COLO829 (cell line): ENCODE measurements around the gene KLF3.

Experiments
- DNase-seq: peaks from one replicate; pipeline ENCODE4 v3.0.0; 2012; ENCODE audit warnings: low spot score

KLF3 gene

DNA sequence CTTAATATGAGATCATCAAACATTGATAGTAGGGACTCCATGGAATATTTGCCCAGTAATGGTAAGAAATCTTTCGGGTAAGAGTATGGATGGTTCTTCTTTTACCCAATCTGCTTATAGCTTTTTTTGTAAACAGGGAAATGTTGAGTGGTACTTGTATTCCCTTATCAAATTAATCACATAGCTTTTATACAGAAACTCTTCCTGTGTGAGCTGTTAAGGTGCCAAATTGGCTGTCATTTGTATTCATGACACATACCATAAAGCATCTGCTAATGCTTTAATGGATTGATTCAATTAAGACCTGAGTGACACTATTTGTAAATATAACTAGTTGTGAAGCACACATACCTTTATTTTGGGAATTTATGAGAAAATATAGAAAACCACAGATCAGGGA lies 34.2 kb downstream of the KLF3 start:
- no peak for DNase-seq

GRCh38 chr4:38699112-38699511 lies 35.1 kb downstream of the KLF3 start:
- no peak for DNase-seq

- DNase-seq, result no peak
These were observed 39.6 kb downstream of the KLF3 start for GRCh38 chr4:38703635-38704034.

GRCh38 chr4:38704622-38705154 lies 40.7 kb downstream of the KLF3 start:
- no peak for DNase-seq

DNA sequence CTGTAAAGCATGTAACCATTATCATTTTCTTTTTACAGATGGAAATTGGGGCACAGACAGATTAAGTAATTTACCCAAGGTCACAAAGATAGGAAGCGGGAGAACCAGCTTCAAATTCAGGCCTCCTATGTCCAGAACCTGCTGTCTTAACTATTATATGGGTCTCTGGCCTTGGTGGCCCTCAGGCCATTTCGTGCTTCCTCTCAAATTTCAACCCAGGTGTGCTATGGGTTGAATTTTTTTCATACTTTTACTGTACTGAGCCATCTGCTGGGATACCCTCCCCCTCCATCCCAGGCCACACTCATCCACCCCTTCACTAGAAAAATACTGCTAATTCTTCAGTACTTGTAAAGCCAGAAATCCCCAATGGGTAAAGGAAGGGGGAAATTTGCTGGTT lies 42.3 kb downstream of the KLF3 start:
- DNase-seq, result no peak

DNA sequence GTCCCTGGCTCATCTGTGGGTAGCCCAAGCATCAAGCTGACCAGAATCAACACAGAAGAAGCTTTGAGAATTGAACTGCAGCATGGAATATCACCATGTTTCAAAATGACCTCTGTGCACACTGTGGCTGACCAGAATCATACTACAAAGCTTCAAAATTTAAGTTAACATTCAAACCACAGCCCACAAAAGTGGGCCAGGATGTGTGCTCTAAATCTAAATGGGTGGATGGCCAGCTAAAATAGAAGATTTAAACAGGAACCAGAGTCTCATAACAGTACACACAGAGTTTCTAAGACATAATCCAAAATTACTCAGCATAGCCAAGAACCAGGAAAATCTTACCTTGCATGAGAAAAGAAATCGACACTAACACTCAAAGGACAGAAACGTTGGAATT lies 46.1 kb downstream of the KLF3 start:
- DNase-seq, result no peak

DNA sequence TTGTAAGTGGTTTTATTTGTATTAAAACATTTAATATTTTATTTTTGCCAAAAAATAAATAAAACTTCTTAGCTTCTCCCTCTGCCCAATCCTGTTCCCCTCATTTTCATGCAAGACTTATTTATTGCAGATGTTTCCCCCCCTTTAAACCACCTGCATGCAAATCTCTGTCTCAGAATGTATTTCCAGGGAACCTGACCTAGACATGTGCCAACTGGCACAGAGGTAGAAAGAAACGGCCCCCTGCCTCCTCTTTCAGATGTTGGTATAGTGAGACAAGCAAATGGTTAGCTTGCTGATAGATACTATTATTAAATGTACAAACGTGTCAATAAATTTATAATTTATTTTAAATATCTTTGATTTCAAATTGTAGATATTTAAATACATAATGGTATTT lies 47.1 kb downstream of the KLF3 start:
- no peak for DNase-seq

- no peak for DNase-seq
These were observed 51.1 kb downstream of the KLF3 start for GRCh38 chr4:38715050-38715449.

DNA sequence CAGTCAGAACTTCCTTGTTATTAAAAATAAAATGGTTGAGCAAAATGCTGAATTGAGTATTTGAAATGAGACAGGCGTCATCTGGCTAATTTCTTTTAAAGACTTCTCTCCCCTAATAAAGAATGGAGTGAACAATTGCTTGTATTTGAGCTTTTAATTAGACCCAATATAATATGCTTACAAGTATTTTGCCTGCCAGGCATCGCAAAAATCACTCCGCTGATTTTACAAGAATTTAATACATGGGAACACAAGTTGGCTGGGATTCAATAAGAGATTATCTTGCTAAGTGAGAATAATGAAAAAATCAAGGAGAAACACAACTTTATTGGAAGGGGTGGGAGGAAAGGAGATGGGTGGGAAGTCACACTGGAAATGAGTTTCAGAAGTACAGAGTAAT lies 52.3 kb downstream of the KLF3 start:
- no peak for DNase-seq

DNA sequence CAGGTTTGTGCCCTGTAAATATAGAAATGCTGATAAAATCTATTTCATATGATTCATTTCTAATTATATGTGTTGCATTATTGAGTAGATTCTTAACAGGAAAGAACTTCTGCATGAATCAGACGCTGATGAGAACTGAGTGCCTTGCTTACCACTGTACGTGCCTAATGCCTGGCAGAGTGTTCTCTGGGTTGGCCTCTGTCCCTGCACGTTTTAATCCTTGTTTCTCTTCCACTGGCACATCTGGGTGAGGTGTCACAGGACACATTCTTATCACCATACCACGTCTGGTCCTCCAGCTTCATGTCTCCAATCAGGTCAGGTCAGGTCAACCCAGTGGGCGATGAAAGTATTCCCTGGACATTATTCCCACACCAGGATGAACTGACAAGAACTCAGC lies 53.6 kb downstream of the KLF3 start:
- DNase-seq, result no peak

GRCh38 chr4:38723114-38723513 lies 59.1 kb downstream of the KLF3 start:
- DNase-seq, result no peak

DNA sequence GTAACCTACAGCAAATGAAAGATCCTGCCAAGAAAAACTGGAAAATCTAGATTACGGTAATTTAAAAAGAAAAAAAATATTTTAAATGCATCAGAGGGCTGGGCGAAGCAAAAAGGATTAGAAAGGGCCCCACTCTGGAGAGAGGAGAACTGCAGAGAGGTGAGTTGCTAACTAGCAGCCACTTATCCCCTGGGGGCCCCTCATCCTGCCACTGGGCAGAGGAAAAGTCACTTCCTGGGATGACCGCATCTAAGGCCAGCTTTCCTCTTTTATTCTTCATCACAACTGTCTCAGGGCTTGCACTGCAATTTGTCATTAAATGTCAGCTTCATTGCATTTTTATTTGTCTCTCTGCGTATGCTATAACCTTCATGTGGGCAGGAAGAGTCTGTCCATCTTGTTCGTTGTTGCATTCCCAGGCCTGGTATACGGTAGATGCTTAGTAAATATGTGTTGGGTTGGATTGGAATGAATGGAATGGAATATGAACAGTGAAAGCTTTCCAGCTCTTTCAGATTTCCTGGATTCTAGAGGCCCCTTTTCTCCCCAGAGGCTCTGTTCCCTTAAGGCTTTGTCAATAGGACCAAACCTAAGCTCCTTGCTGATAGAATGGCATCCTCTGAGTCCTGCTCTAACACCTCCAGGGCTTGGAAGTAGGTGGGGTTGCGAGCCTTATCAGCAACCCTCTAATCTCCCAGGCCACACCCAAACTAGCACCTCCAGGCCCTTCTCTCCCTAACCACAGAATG lies 59.9 kb downstream of the KLF3 start:
- DNase-seq, result no peak

GRCh38 chr4:38724475-38724808 lies 60.4 kb downstream of the KLF3 start:
- no peak for DNase-seq

GRCh38 chr4:38728631-38729141 lies 64.7 kb downstream of the KLF3 start:
- no peak for DNase-seq

- no peak for DNase-seq
These were observed 66.5 kb downstream of the KLF3 start for GRCh38 chr4:38730493-38730829.

DNA sequence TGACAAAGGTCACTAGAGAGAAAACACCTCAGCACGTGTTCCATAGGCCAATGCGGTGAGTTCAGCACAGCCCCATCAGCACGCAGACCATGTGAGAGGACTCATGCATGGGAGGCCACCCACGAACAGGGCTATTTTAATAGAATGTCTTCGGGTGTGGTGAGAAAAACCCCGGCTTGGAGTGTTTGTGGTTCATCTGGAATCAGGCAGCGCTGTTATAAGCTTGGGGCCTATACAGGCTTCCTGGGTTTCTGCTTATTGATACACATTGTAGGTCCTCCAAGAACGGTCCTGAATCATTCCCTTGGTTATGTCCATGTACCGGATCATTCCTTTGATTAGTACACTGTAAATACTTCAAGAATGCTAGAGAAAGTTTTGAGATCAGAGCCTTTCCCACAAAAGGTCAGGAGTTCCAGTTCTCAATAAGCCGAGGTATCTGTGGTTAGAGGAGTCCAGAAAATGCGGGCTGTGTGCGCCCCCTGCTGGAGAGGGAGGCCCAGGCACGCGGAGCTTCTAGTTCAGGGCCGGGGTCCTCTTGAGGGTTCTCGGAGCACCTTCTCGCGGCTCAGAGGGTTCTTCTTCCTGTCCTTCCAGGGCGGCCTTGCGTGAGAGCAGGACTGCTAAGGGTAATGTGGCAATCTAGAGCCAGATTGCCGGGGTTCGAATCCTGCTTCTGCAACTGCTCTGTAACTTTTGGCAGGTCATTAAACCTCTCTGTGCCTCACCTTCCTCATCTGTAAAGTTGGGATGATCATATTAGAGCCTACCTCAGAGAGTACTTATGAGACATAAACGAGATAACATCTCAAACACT lies 67.0 kb downstream of the KLF3 start:
- peak; percentile 44 for DNase-seq

- DNase-seq, result no peak
These were observed 69.7 kb downstream of the KLF3 start for GRCh38 chr4:38733663-38734062.

- no peak for DNase-seq
These were observed 70.4 kb downstream of the KLF3 start for GRCh38 chr4:38734446-38734845.

DNA sequence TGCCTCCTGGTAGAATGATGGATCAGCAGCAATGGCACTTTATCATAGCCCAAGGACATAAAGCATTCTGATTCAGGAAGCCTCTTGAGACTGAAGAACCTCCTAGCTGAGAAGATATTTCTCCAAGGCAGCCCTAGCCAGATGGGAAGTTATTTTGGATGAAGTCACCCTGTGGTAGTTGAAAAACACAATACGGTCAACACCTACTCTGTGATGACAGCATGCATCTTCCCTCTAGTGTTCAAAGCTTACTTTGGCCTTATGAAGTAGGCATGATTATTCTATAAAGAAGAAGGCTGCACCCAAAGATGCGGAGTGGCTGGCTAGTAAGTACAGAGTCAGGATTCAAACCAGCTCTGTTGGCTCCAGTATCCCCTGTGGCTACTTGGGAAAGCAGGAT lies 70.9 kb downstream of the KLF3 start:
- no peak for DNase-seq

DNA sequence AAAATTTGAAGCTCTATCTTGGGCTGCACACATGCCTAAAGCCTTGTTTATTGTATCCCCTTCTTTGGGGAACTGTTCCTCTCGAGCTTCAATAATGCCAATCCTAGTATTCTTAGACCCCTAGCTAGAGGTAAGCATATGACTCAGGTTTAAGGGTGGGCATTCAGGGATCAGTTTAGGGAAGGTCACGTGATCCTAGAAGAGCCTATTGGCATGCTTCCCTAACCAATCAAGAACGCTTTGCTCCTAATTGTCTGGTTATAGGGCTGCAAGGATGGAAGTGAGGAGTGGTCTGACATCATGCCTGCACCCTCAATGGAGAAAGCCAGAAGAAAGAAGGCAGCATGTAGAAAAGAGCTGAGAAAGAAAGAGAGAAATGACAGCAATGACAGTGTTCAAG lies 71.9 kb downstream of the KLF3 start:
- no peak for DNase-seq

- no peak for DNase-seq
These were observed 75.2 kb downstream of the KLF3 start for GRCh38 chr4:38738940-38739803.

- DNase-seq, result no peak
These were observed 76.3 kb downstream of the KLF3 start for GRCh38 chr4:38740303-38740702.
